A172 (cell line): ENCODE measurements around the gene GRIN2B. TPM values are rescaled to one million over a fixed set of nuclear protein-coding genes. Genes with fewer than 3 reads are reported as not detected.

Source experiments
- DNase-seq: peaks from one replicate; pipeline ENCODE4 v3.0.0-alpha.2; 2015; ENCODE audit warnings: low spot score
- total RNA-seq: library from RNA; depleted of rRNA; stranded (reverse); fragments of >200 nt; shearing (Covaris generic); gene quantifications from 2 replicates; pipeline ENCODE4 v1.2.3, GENCODE V29; 2014; rRNA removed

The GRIN2B gene
- not detected in 2 replicates for total RNA-seq

GRCh38 chr12:13981296-13981962, at the start of gene GRIN2B:
GRIN2B (minus strand) TSS chr12:13981602; CDS start chr12:13866208, 115,394 bp downstream.
- DNase-seq: no peak

- no peak for DNase-seq
Observed at GRCh38 chr12:14026537-14026936, 45.1 kb upstream of the GRIN2B start.

- no peak for DNase-seq
Observed at GRCh38 chr12:14024591-14024990, 43.2 kb upstream of the GRIN2B start.

GRCh38 chr12:14018080-14018479, 36.7 kb upstream of the GRIN2B start:
- no peak for DNase-seq

GRCh38 chr12:14010989-14011388, 29.6 kb upstream of the GRIN2B start:
- DNase-seq: no peak

- no peak for DNase-seq
Observed at GRCh38 chr12:14007639-14008038, 26.2 kb upstream of the GRIN2B start.

GRCh38 chr12:13992585-13992984, 11.2 kb upstream of the GRIN2B start:
- DNase-seq: no peak

- no peak for DNase-seq
Observed at GRCh38 chr12:13992106-13992505, 10.7 kb upstream of the GRIN2B start.

- no peak for DNase-seq
Observed at GRCh38 chr12:13986031-13986430, 4.6 kb upstream of the GRIN2B start.

- DNase-seq: no peak
Observed at GRCh38 chr12:13981990-13982389, 588 bp upstream of the GRIN2B start.

GRCh38 chr12:13980538-13981295, 685 bp downstream of the GRIN2B start:
- no peak for DNase-seq

- DNase-seq: no peak
Observed at GRCh38 chr12:13979772-13980378, 1.5 kb downstream of the GRIN2B start.

GRCh38 chr12:13978876-13979275, 2.5 kb downstream of the GRIN2B start:
- no peak for DNase-seq

GRCh38 chr12:13976880-13977279, 4.5 kb downstream of the GRIN2B start:
- no peak for DNase-seq

- DNase-seq: no peak
Observed at GRCh38 chr12:13976028-13976584, 5.3 kb downstream of the GRIN2B start.

- no peak for DNase-seq
Observed at GRCh38 chr12:13973996-13974395, 7.4 kb downstream of the GRIN2B start.

- no peak for DNase-seq
Observed at GRCh38 chr12:13970803-13971202, 10.6 kb downstream of the GRIN2B start.

- no peak for DNase-seq
Observed at GRCh38 chr12:13968281-13968680, 13.1 kb downstream of the GRIN2B start.

GRCh38 chr12:13964666-13965065, 16.7 kb downstream of the GRIN2B start:
- no peak for DNase-seq

GRCh38 chr12:13962699-13963098, 18.7 kb downstream of the GRIN2B start:
- DNase-seq: no peak

- no peak for DNase-seq
Observed at GRCh38 chr12:13961971-13962370, 19.4 kb downstream of the GRIN2B start.

- DNase-seq: no peak
Observed at GRCh38 chr12:13959131-13959723, 22.2 kb downstream of the GRIN2B start.
